Sigmoid colon (tissue), 7 donors: ENCODE measurements around the gene ABLIM2. TPM values are rescaled to one million over a fixed set of nuclear protein-coding genes. Genes with fewer than 3 reads are reported as not detected.

ENCODE experiments used
- DNase-seq: peaks from one replicate; pipeline ENCODE4 v3.0.0-alpha.2; 2019
- H3K27ac ChIP-seq, 4 donors: fragments of 200-600 bp; sonication (generic); one replicate each; pipeline ENCODE4 v1.5.1; 2016 to 2019; ENCODE audit warnings: mild to moderate bottlenecking in 1 of 4
- H3K27me3 ChIP-seq, 3 donors: fragments of 200-600 bp; sonication (generic); one replicate each; pipeline ENCODE4 v1.5.1; 2019; ENCODE audit warnings: mild to moderate bottlenecking in 1 of 3
- H3K36me3 ChIP-seq, 4 donors: fragments of 200-600 bp; sonication (generic); one replicate each; pipeline ENCODE4 v1.5.1; 2016 to 2019
- H3K4me1 ChIP-seq, 4 donors: fragments of 200-600 bp; sonication (generic); one replicate each; pipeline ENCODE4 v1.5.1; 2017 to 2019
- H3K4me3 ChIP-seq, 4 donors: fragments of 200-600 bp; sonication (generic); one replicate each; pipeline ENCODE4 v1.5.1; 2017 to 2019; ENCODE audit warnings: mild to moderate bottlenecking in 2 of 4, moderate library complexity in 1 of 4
- H3K9me3 ChIP-seq, 4 donors: fragments of 200-600 bp in 3 of 4; sonication (generic) in 3 of 4; one replicate each; pipeline versions ENCODE4 v1.5.1 to v1.6.1; 2013 to 2019
- CTCF ChIP-seq, 4 experiments: fragments of 450-650 bp in 3 of 4; fragments of 200-600 bp in 1 of 4; IDR thresholded peaks; one replicate each; pipeline ENCODE4 v1.5.1; 2016 to 2019; ENCODE audit warnings: antibody characterized with exemption in 4 of 4, mild to moderate bottlenecking in 3 of 4, moderate library complexity in 2 of 4
- EP300 ChIP-seq, 4 donors: sonication (generic); formaldehyde crosslinking; IDR thresholded peaks; one replicate each; pipeline ENCODE4 v1.6.1; 2017; ENCODE audit warnings: antibody characterized with exemption in 4 of 4
- POLR2A ChIP-seq, 2 donors: fragments of 450-650 bp; IDR thresholded peaks; one replicate each; pipeline ENCODE4 v1.6.1; 2016; ENCODE audit warnings: antibody characterized with exemption in 2 of 2, mild to moderate bottlenecking in 2 of 2, moderate library complexity in 2 of 2
- POLR2AphosphoS5 ChIP-seq, 4 donors: sonication (generic); formaldehyde crosslinking; IDR thresholded peaks; one replicate each; pipeline ENCODE4 v1.6.1; 2017; ENCODE audit warnings: antibody characterized with exemption in 4 of 4
- WGBS, 2 donors: extraction: QIAGEN DNeasy Blood & Tissue Kit; methylation state at CpG; one replicate each; pipeline ENCODE4 v1.1.7; 2013; 5-methylcytosine and 5-hydroxymethylcytosine counted together
- intact Hi-C: fragments of 100-400 bp; cut with DNase I; formaldehyde crosslinking; loops from one replicate; pipeline ENCODE4 v1.15.1; 2023
- polyA plus RNA-seq, 3 donors: library from polyadenylated mRNA; stranded (reverse); fragments of 200-250 nt; gene quantifications; one replicate each; pipeline ENCODE4 v1.2.3, GENCODE V29; 2013
- total RNA-seq, 4 donors: library from RNA; depleted of rRNA; stranded (reverse); fragments of >200 nt; gene quantifications; one replicate each; pipeline ENCODE4 v1.1.0, GENCODE V29; 2016
- donor health status: healthy with polysubstance abuse.
- donor health status: Bipolar disorder and iron deficiency.
- donor health status: healthy.

The ABLIM2 gene
- total and polyA plus RNA-seq, 7 donors: 3.1 to 15.0 (median 7.4) TPM

GRCh38 chr4:7985072-7985471, 173.5 kb downstream of the ABLIM2 start:
- Histone ChIP-seq H3K27ac (no peak overlapping the region), H3K9me3 (no peaks in the 10 kb centered on the region), H3K27me3 (no peaks in the 10 kb centered on the region), H3K36me3 (no peaks in the 10 kb centered on the region), H3K4me1 (peaks cover 0 to 4% (median 0%) of the 10 kb centered on the region in 4 donors), H3K4me3 (no peak overlapping the region)
- no peak for TF ChIP-seq POLR2A (IDR thresholded peaks at IDR 0.05)
- no peak for TF ChIP-seq CTCF (IDR thresholded peaks at IDR 0.05)
- no peak for TF ChIP-seq POLR2AphosphoS5 (IDR thresholded peaks at IDR 0.05)
- no peak for TF ChIP-seq EP300 (IDR thresholded peaks at IDR 0.05)
- DNase-seq: no peak
- 91 to 93% methylated on average over 12 of the region's 12 CpGs for WGBS, 2 donors
- intact Hi-C loops: no loop called here

- 44 to 85% methylated on average over 31 of the region's 31 CpGs for WGBS, 2 donors
- no peaks in the 10 kb centered on the region for H3K27me3 ChIP-seq
Measured at GRCh38 chr4:7984286-7984925, 174.2 kb downstream of the ABLIM2 start.

GRCh38 chr4:7983296-7983695, 175.3 kb downstream of the ABLIM2 start:
- Histone ChIP-seq H3K27ac (no peak overlapping the region), H3K27me3 (no peaks in the 10 kb centered on the region), H3K4me1 (peaks cover 0 to 13% (median 10%) of the 10 kb centered on the region in 4 donors), H3K36me3 (no peaks in the 10 kb centered on the region), H3K9me3 (no peaks in the 10 kb centered on the region), H3K4me3 (no peak overlapping the region)
- no peak for DNase-seq
- intact Hi-C loops: no loop called here
- WGBS, 2 donors: 27 to 79% methylated on average over 17 of the region's 17 CpGs
- TF ChIP-seq POLR2A (IDR thresholded peaks at IDR 0.05): no peak

More at GRCh38 chr4:7984286-7984925, 174.2 kb downstream of the ABLIM2 start:
- intact Hi-C loops: no loop called here
- Histone ChIP-seq H3K4me3 (no peak overlapping the region), H3K4me1 (peaks cover 0 to 4% (median under 1%) of the 10 kb centered on the region in 4 donors), H3K9me3 (no peaks in the 10 kb centered on the region), H3K36me3 (no peaks in the 10 kb centered on the region), H3K27ac (no peak overlapping the region)
- DNase-seq: no peak
- TF ChIP-seq EP300 (IDR thresholded peaks at IDR 0.05) (no peak), POLR2A (IDR thresholded peaks at IDR 0.05) (no peak), CTCF (IDR thresholded peaks at IDR 0.05) (no peak), POLR2AphosphoS5 (IDR thresholded peaks at IDR 0.05) (no peak)

- H3K27ac ChIP-seq: no peak overlapping the region
- peaks cover 0 to 19% (median 14%) of the 10 kb centered on the region in 4 donors for H3K4me1 ChIP-seq
- no peak for DNase-seq
- no peak overlapping the region for H3K4me3 ChIP-seq
- intact Hi-C loops: no loop called here
- WGBS, 2 donors: 23 to 62% methylated on average over 8 of the region's 8 CpGs
- H3K36me3 ChIP-seq: no peaks in the 10 kb centered on the region
- TF ChIP-seq EP300 (IDR thresholded peaks at IDR 0.05) (no peak), POLR2AphosphoS5 (IDR thresholded peaks at IDR 0.05) (no peak), POLR2A (IDR thresholded peaks at IDR 0.05) (no peak), CTCF (IDR thresholded peaks at IDR 0.05) (no peak)
- no peaks in the 10 kb centered on the region for H3K9me3 ChIP-seq
- H3K27me3 ChIP-seq: no peaks in the 10 kb centered on the region
Measured at GRCh38 chr4:7981738-7982394, 176.7 kb downstream of the ABLIM2 start.

- no peaks in the 10 kb centered on the region for H3K9me3 ChIP-seq
- H3K4me1 ChIP-seq: peaks cover 0 to 25% (median 14%) of the 10 kb centered on the region in 4 donors
- no peaks in the 10 kb centered on the region for H3K27me3 ChIP-seq
- intact Hi-C loops: no loop called here
- DNase-seq: no peak
- no peak for TF ChIP-seq POLR2A (IDR thresholded peaks at IDR 0.05)
- H3K27ac ChIP-seq: no peak overlapping the region
- 84 to 85% methylated on average over 2 of the region's 2 CpGs for WGBS, 2 donors
- no peaks in the 10 kb centered on the region for H3K36me3 ChIP-seq
- H3K4me3 ChIP-seq: no peak overlapping the region
Measured at GRCh38 chr4:7980036-7980435, 178.6 kb downstream of the ABLIM2 start.
